ENCODE results near the gene CPAMD8. TPM values are rescaled to one million over a fixed set of nuclear protein-coding genes. Genes with fewer than 3 reads are reported as not detected.

CPAMD8 gene
- total and polyA plus RNA-seq, 9 of the 15 experiments (the other 6 are each of a cell fraction or from before 2014, with no cell fraction given) = 0.20 to 2.1 (median 1.3) TPM

GRCh38 chr19:16897029-16897855 is 129.4 kb downstream of the CPAMD8 start (continued):
- TF ChIP-seq EHMT2 (IDR thresholded peaks at IDR 0.05) (no peak), ZNF274 (IDR thresholded peaks at IDR 0.05; ENCODE audit: borderline replicate concordance, low read depth, low read length) (no peak), YY1 (IDR thresholded peaks at IDR 0.05; ENCODE audit: borderline replicate concordance in 1 of 3, control insufficient read depth in 1 of 3, extremely low read depth in 1 of 3, insufficient read depth in 3 of 3, insufficient read length in 1 of 3, insufficient replicate concordance in 2 of 3, low read depth in 1 of 3, low read length in 2 of 3) (no peak), MAFK (IDR thresholded peaks at IDR 0.05; ENCODE audit: low read length) (no peak), SPI1 (IDR thresholded peaks at IDR 0.05; ENCODE audit: borderline replicate concordance, low read depth, low read length) (peak; percentile 80), HES1 (IDR thresholded peaks at IDR 0.05; ENCODE audit: low read depth) (no peak), PRPF4 (IDR thresholded peaks at IDR 0.05; ENCODE audit: insufficient read depth, low read depth, low read length, poor library complexity, severe bottlenecking) (no peak), CBX1 (IDR thresholded peaks at IDR 0.05; ENCODE audit: low read depth) (peak; percentile 38; the same call in 1 of the 2 replicates), ZNF766 (CRISPR knock-in tag; conservative IDR thresholded peaks at IDR 0.05) (no peak), EP400 (IDR thresholded peaks at IDR 0.05) (no peak; the same call in 1 of the 2 replicates), CHD2 (IDR thresholded peaks at IDR 0.05; ENCODE audit: low read depth, low read length) (0 out of 2 replicates have a peak, but pooled peaks have one; percentile 15), ZNF217 (CRISPR knock-in tag; IDR thresholded peaks at IDR 0.05) (no peak), ZNF124 (CRISPR knock-in tag; IDR thresholded peaks at IDR 0.05) (peak; percentile 71; the same call in 1 of the 2 replicates), ILF3 (IDR thresholded peaks at IDR 0.05; ENCODE audit: borderline replicate concordance) (no peak), POLR2G (IDR thresholded peaks at IDR 0.05; ENCODE audit: low read depth, low read length) (peak; percentile 94), MAZ (CRISPR knock-in tag; conservative IDR thresholded peaks at IDR 0.05 in 1 of 2, IDR thresholded peaks at IDR 0.05 in 1 of 2) (peak; percentile 84 to 93), LEF1 (IDR thresholded peaks at IDR 0.05) (no peak), ZSCAN32 (CRISPR knock-in tag; IDR thresholded peaks at IDR 0.05) (no peak), RB1 (IDR thresholded peaks at IDR 0.05; ENCODE audit: low read depth) (peak; percentile 77), OTX1 (CRISPR knock-in tag; IDR thresholded peaks at IDR 0.05) (no peak), HEY1 (CRISPR knock-in tag; IDR thresholded peaks at IDR 0.05; ENCODE audit: borderline replicate concordance) (no peak), NCOA6 (IDR thresholded peaks at IDR 0.05) (no peak), ZNF583 (CRISPR knock-in tag; IDR thresholded peaks at IDR 0.05) (no peak), CBX2 (IDR thresholded peaks at IDR 0.05; ENCODE audit: insufficient read depth, low read length, poor library complexity, severe bottlenecking) (no peak), THAP12 (CRISPR knock-in tag; IDR thresholded peaks at IDR 0.05) (no peak), RCOR1 (IDR thresholded peaks at IDR 0.05; ENCODE audit: borderline replicate concordance in 1 of 2, low read depth in 2 of 2, low read length in 2 of 2) (no peak), CREBBP (IDR thresholded peaks at IDR 0.05; ENCODE audit: low read depth, low read length) (no peak)
